HG02884 (cell line): ENCODE measurements around the gene CRYGS.

Source experiments
- ATAC-seq: cut with Tn5 transposase; IDR thresholded peaks from one replicate; pipeline ENCODE4 v1.9.1; 2021; ENCODE audit warnings: mild to moderate bottlenecking, moderate library complexity; ENCODE audit not compliant: unreplicated experiment

Gene CRYGS

DNA sequence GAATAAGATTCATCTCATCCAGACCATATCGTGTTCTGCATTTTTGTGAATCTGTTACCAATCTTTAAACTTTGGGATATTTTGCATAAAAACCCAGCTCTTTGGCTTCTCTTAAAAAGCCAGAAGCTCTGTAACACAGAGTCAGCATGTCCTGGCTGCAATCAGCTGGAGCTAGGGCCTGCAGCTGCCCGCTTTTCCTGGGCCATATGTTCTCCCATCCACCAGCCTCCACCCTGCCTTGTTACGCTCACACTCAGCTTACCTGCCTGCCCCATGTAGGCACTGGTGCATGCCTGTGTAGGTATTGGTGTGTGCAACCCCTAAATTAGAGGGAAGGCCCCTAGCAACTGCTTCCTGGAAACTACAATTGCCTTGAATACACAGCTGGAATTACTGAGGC lies 48.2 kb downstream of the CRYGS start:
- ATAC-seq: no peak

DNA sequence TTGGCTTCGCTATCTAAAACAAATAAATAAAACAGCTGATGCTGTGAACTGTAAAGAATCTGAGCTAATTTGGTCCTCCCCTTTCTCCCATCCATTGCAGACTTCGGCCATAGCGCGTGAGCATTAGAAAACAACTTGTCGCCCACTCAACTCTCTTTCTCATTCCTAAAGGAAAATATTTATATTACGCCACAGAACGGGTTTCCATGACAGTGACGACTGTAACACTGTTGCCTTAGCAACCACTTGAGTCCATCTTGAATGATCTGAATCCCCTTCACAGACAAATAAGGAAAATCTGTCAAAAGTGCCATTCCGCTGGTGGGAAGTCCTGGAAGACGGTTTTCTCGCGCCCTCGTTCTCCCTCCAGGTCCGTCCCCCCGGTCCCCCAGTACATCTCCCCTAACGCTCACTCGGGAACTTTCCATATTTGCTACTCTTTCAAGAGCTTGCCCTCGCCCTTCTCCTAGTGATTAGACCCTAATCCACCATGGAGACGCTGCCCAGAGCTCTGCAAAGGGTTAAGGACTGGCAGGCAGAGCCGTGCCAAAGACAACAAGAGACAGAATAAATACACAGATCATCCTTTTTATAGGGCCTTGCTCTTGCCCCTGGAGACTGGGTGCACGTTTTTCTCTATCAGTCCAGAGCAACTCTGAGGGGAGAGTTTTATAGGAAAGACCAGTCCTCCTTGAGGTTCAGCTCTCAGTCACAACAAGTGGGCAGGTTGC lies 50.5 kb downstream of the CRYGS start:
- no peak for ATAC-seq

DNA sequence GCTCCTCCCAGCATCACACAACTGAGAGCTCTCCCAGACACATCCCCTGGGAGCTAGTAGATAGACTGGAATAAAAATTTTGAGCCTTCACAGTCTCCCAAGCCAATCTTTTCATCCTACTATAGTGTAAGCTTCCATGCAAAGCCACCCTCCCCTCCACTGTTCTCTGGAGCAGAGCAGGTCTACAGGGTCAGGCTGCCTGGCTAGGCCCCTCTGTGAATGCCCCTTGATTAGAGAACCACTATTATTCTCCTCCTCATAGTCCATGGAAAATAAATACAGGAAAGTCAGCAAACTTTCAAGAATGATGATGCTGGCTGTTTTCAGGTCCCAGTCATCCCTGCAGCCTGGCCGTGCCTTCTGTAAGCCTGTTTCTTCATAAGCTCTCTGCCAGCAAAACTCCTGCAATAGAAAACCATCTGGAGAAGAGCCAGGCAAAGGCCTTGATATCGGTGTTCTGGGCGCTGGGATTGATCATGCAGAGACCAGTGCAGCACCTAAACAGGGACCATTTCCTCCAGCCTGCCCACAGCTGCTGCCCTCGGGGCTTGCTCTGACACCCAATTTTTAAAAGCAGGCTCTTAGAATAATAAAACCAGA lies 51.7 kb downstream of the CRYGS start:
- no peak for ATAC-seq

DNA sequence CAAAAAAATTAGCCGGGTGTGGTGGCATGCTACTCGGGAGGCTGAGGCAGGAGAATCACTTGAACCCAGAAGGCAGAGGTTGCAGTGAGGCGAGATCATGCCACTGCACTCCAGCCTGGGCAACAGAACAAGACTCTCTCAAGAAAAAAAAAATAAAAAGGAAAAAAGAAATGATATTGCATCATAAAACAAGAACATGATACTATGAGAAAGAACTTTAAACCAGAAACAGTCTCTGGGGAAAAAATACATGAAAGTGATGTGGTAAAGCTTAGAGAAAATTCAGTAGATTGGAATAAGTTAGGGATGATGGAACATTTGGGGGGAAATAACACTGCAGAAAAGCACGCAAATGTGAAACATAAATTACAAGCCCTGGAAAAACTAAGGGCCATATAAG lies 54.7 kb downstream of the CRYGS start:
- no peak for ATAC-seq
